A549 (cell line): ENCODE data around the gene DCUN1D1.

Experiments
- MYC ChIP-seq: IDR thresholded peaks from 2 replicates; pipeline ENCODE4 v1.6.1; 2012; ENCODE audit warnings: mild to moderate bottlenecking, inconsistent platforms, low read length, improper control_type of control experiment, borderline replicate concordance
- PHF8 ChIP-seq: fragments of 200-600 bp; sonication (generic); IDR thresholded peaks from 2 replicates; pipeline ENCODE4 v1.6.1; 2016; ENCODE audit warnings: low read depth, mild to moderate bottlenecking, antibody characterized with exemption, moderate library complexity, borderline replicate concordance
- POLR2A ChIP-seq: IDR thresholded peaks from 2 replicates; pipeline ENCODE4 v1.6.1; 2012; ENCODE audit warnings: mild to moderate bottlenecking, low read length
- RCOR1 ChIP-seq: fragments of 150-350 bp; IDR thresholded peaks from 2 replicates; pipeline ENCODE4 v1.6.1; 2014; ENCODE audit warnings: antibody characterized with exemption, low read length, low read depth
- ZFP36 ChIP-seq: fragments of 450-650 bp; IDR thresholded peaks from 2 replicates; pipeline ENCODE4 v1.6.1; 2014; ENCODE audit warnings: borderline replicate concordance; ENCODE audit not compliant: partially characterized antibody
- TF ChIP-seq, protein P1 (sequence below): fragments of >200 bp; sonication (Bioruptor Twin); formaldehyde crosslinking; IDR thresholded peaks from 3 replicates; pipeline ENCODE4 v1.5.1; 2016
- TF ChIP-seq, protein P2 (sequence below): fragments of 150-350 bp; IDR thresholded peaks from 2 replicates; pipeline ENCODE4 v1.6.1; 2014; ENCODE audit warnings: low read depth, mild to moderate bottlenecking, low read length
- TF ChIP-seq, protein P3 (sequence below): IDR thresholded peaks from 2 replicates; pipeline ENCODE4 v1.6.1; 2012

DNA sequence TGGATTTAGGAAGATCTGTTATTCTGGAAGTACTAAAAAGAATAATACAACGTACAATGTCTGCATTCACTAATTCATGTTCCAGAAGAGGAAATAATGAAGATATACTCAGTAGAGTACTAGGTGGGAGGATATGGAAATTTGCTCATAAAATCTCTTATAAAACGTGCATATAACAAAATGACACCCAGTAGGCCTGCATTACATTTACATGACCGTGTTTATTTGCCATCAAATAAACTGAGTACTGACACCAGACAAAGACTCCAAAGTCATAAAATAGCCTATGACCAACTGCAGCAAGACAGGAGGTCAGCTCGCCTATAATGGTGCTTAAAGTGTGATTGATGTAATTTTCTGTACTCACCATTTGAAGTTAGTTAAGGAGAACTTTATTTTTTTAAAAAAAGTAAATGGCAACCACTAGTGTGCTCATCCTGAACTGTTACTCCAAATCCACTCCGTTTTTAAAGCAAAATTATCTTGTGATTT, 60.4 kb downstream of the DCUN1D1 start:
- TF ChIP-seq MYC: no peak
- no peak for TF ChIP-seq POLR2A
- TF ChIP-seq, protein P1, sequence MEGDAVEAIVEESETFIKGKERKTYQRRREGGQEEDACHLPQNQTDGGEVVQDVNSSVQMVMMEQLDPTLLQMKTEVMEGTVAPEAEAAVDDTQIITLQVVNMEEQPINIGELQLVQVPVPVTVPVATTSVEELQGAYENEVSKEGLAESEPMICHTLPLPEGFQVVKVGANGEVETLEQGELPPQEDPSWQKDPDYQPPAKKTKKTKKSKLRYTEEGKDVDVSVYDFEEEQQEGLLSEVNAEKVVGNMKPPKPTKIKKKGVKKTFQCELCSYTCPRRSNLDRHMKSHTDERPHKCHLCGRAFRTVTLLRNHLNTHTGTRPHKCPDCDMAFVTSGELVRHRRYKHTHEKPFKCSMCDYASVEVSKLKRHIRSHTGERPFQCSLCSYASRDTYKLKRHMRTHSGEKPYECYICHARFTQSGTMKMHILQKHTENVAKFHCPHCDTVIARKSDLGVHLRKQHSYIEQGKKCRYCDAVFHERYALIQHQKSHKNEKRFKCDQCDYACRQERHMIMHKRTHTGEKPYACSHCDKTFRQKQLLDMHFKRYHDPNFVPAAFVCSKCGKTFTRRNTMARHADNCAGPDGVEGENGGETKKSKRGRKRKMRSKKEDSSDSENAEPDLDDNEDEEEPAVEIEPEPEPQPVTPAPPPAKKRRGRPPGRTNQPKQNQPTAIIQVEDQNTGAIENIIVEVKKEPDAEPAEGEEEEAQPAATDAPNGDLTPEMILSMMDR: no peak
- TF ChIP-seq, protein P2, sequence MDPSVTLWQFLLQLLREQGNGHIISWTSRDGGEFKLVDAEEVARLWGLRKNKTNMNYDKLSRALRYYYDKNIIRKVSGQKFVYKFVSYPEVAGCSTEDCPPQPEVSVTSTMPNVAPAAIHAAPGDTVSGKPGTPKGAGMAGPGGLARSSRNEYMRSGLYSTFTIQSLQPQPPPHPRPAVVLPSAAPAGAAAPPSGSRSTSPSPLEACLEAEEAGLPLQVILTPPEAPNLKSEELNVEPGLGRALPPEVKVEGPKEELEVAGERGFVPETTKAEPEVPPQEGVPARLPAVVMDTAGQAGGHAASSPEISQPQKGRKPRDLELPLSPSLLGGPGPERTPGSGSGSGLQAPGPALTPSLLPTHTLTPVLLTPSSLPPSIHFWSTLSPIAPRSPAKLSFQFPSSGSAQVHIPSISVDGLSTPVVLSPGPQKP: no peak
- no peak for TF ChIP-seq RCOR1
- TF ChIP-seq, protein P3, sequence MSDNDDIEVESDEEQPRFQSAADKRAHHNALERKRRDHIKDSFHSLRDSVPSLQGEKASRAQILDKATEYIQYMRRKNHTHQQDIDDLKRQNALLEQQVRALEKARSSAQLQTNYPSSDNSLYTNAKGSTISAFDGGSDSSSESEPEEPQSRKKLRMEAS: no peak
- TF ChIP-seq PHF8: no peak
- TF ChIP-seq ZFP36: no peak
